Fibroblast of mammary gland (primary cell): ENCODE results near the gene GPRC5A.
A peak's percentile ranks its signal among the peaks of the same experiment; 100 is the strongest.

Experiments used
- DNase-seq: peaks from one replicate; pipeline ENCODE4 v3.0.0-alpha.2; 2010; ENCODE audit warnings: low read depth
- H3K4me3 ChIP-seq: 2 replicates; pipeline ENCODE4 v1.5.1; 2011; ENCODE audit warnings: low read depth, mild to moderate bottlenecking, low read length, moderate library complexity; ENCODE audit not compliant: control insufficient read depth
- CTCF ChIP-seq: conservative IDR thresholded peaks from 2 replicates; pipeline ENCODE4 v1.5.1; 2011; ENCODE audit warnings: low read depth, low read length, inconsistent platforms; ENCODE audit not compliant: control insufficient read depth, insufficient read depth

Gene GPRC5A

DNA sequence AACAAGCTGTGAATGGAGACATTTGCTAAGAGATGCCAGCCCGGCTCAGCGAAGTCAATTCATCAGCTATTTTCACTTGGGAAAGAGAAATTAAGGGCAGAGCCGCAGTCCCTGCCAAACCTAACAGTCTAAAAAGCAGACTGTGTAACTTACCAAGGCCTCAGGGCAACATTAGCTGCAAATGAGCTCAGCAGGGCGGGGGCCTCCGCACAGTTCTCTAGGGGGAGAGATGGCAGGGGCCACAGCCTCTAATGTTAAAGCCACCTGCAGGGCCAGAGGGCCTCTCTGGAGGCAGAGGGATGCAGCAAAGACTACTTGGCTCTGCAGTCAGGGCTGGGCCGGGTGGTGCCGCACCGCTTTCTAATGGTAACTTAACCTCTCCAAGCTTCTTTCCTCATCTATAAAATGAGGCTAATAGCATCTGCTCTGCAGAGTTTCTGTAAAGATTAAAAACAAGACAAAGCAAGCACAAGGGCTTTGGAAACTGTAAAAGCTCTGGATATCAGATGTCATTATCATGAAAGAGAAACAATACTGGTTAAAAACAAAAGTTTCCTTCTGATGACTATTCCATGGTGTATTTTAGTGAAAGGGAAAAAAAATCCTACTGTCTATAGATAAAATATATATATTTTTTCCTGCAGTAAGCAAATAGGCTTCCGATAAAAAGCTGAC lies 13.4 kb upstream of the GPRC5A start:
- no peak for TF ChIP-seq CTCF
- DNase-seq: no peak
- H3K4me3 ChIP-seq: no peak overlapping the region

DNA sequence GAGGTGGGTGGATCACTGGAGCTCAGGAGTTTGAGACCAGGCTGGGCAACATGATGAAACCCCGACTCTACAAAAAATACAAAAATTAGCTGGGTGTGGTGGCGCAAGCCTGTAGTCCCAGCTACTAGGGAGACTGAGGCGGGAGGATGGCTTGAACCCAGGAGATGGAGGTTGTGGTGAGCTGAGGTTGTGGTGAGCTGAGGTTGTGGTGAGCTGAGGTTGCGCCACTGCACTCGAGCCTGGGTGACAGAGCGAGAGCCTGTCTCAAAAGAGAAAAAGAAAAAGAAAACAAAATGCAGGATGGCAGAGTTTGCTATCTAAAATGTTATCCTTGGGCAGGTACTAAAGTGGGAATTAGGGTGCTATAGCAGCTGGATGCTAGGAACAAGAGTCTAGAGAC lies 10.8 kb upstream of the GPRC5A start:
- no peak overlapping the region for H3K4me3 ChIP-seq
- TF ChIP-seq CTCF: no peak
- no peak for DNase-seq

- DNase-seq: peak; percentile 71
- TF ChIP-seq CTCF: no peak
Observed at GRCh38 chr12:12881151-12881909, 10.0 kb upstream of the GPRC5A start.

DNA sequence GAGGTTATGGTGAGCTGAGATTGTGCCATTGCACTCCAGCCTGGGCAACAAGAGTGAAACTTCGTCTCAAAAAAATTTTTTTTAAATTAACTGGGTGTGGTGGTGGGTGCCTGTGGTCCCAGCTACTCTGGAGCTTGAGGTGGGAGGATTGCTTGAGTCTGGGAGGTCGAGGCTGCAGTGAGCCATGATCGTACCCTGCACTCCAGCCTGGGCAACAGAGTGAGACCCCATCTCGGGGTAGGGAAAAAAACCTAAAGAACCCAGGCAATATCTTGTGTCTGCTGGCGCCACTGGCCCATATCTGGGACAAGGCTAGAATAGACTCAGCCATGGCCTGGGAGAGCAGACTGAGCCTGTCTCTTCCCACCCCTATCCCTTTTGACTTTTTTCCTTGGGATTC lies 9.1 kb upstream of the GPRC5A start:
- no peak for DNase-seq
- no peak for TF ChIP-seq CTCF
- H3K4me3 ChIP-seq: no peak overlapping the region

More at GRCh38 chr12:12881151-12881909, 10.0 kb upstream of the GPRC5A start:
- no peak overlapping the region for H3K4me3 ChIP-seq

DNA sequence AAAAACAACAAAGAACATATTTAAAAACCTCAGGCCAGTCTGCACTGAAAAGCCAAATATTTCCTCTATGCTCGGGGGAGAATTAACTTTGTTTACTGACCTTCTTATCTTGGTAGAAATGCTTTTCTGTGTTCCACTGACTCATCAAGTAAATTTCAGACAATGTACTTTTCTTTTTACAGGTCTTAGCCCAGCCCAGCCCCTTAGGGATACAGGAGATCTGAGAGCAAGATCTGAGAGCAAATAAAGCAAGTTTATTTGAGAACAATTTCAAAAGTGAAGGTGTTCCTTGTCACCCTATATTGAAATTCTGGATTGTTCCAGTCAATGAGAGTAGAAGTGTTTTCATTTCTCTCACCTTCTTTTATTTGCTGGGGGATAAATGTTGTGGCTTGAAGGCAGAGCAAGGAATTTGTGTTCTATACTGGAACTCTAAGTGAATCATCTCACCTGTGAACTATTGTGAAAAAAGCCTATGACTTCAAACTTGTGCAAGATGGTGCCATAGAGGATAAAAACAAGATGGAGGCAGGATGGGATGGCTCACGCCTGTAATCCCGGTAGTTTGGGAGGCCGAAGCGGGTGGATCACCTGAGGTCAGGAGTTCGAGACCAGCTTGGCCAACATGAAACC lies 7.9 kb upstream of the GPRC5A start:
- TF ChIP-seq CTCF: no peak
- H3K4me3 ChIP-seq: no peak overlapping the region
- peak; percentile 31 for DNase-seq

DNA sequence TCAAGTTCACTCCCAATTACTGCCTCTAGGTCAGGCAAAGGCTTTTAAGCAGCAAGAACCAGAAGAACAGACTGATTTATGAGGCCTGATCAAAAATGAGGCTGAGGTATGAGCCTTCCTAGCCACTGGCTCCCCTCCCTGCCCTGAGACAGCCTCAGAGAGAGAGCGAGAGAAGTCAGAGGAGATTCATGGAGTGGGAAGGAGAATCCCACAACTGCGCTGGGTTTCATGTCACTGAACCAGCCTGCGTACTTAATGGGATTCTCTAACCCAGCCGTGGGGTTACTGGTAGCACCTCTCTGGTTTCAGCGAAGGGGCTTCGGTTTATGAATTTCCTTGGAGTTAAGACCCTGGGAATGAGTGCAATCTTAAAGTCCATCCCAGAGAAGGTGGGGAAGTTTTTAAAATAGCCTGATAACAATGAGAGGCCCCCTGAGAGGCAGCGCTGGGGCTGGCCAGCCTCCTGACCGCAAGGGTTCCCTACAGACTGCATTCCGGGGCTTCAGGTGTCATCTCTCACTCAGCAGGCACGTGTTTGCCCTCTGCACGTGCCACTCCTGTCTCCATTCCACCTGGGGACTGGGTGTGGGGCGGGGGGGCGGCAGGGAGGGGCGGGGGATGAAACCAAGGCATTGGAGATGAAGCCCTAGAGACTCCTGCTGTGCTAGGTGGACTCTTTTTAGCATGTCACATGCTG lies 6.1 kb upstream of the GPRC5A start:
- no peak for DNase-seq
- TF ChIP-seq CTCF: no peak
- H3K4me3 ChIP-seq: no peak overlapping the region
